ENCODE measurements around the gene CRMP1. TPM values are rescaled to one million over a fixed set of nuclear protein-coding genes. Genes with fewer than 3 reads are reported as not detected.

CRMP1 gene
- total RNA-seq, 1 donor from 2014 or later: 67.4 TPM

DNA sequence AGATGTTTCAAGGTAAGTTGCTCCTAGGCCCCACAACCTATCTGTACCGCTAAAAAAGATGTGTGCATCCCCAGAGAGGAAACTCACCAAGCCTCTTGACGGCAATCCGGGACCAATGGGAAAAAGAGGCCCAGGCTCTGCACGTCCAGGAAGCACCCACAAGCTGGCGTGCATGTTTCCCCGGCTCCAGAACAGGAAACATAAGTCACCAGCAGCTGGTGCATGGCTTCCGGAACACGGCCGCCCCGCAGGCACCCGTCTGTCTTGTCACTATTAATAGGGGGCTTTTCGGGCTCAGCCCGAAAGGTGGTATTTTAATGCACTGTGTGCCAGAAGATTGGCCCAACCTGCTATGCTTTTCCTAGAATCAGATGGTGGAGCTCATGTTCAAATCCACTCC lies 22.2 kb downstream of the CRMP1 start:
- Histone ChIP-seq H2AFZ (ENCODE audit: low read depth, low read length) (no peak overlapping the region), H3K9me3 (ENCODE audit: insufficient read depth, low read depth, low read length) (no peaks in the 10 kb centered on the region), H3K79me2 (ENCODE audit: insufficient read depth, low read length) (peaks cover 33% of the 10 kb centered on the region), H3K9ac (ENCODE audit: low read length) (no peak overlapping the region), H3K27me3 (ENCODE audit: insufficient read depth, low read length) (no peaks in the 10 kb centered on the region), H3K4me3 (ENCODE audit: insufficient read depth, low read depth, low read length) (no peak overlapping the region), H3K36me3 (ENCODE audit: insufficient read depth, low read length) (no peaks in the 10 kb centered on the region), H3K27ac (ENCODE audit: low read depth, low read length) (no peak overlapping the region), H3K4me2 (ENCODE audit: low read length) (no peak overlapping the region), H3K4me1 (ENCODE audit: insufficient read depth, low read length) (peaks cover 14% of the 10 kb centered on the region), H4K20me1 (ENCODE audit: insufficient read depth, low read length) (peaks cover 80% of the 10 kb centered on the region)
- Mint-ChIP-seq H3K27ac (ENCODE audit: unreplicated experiment) (no peak overlapping the region), H3K36me3 (ENCODE audit: low read depth, unreplicated experiment) (peaks cover 14% of the 10 kb centered on the region), H3K4me3 (ENCODE audit: unreplicated experiment) (no peak overlapping the region), H3K9me3 (ENCODE audit: unreplicated experiment) (peaks cover 3% of the 10 kb centered on the region), H3K4me1 (ENCODE audit: low read depth, unreplicated experiment) (peaks cover 27% of the 10 kb centered on the region), H3K27me3 (ENCODE audit: low read depth, unreplicated experiment) (no peaks in the 10 kb centered on the region)
- no peak for TF ChIP-seq EZH2 (IDR thresholded peaks at IDR 0.05; ENCODE audit: insufficient read depth, low read length)
- FAIRE-seq: no peak
- DNase-seq (ENCODE audit: low read depth): no peak

- Histone ChIP-seq H3K4me2 (ENCODE audit: low read length) (no peak overlapping the region), H3K4me3 (ENCODE audit: insufficient read depth, low read depth, low read length) (no peak overlapping the region), H3K9ac (ENCODE audit: low read length) (no peak overlapping the region), H4K20me1 (ENCODE audit: insufficient read depth, low read length) (peaks cover 77% of the 10 kb centered on the region), H3K36me3 (ENCODE audit: insufficient read depth, low read length) (no peaks in the 10 kb centered on the region), H3K79me2 (ENCODE audit: insufficient read depth, low read length) (peaks cover 33% of the 10 kb centered on the region), H3K9me3 (ENCODE audit: insufficient read depth, low read depth, low read length) (no peaks in the 10 kb centered on the region), H2AFZ (ENCODE audit: low read depth, low read length) (no peak overlapping the region), H3K27ac (ENCODE audit: low read depth, low read length) (no peak overlapping the region), H3K4me1 (ENCODE audit: insufficient read depth, low read length) (peaks cover 13% of the 10 kb centered on the region), H3K27me3 (ENCODE audit: insufficient read depth, low read length) (no peaks in the 10 kb centered on the region)
- Mint-ChIP-seq H3K27me3 (ENCODE audit: low read depth, unreplicated experiment) (no peaks in the 10 kb centered on the region), H3K9me3 (ENCODE audit: unreplicated experiment) (peaks cover 3% of the 10 kb centered on the region), H3K4me1 (ENCODE audit: low read depth, unreplicated experiment) (peaks cover 26% of the 10 kb centered on the region), H3K27ac (ENCODE audit: unreplicated experiment) (no peak overlapping the region), H3K36me3 (ENCODE audit: low read depth, unreplicated experiment) (peaks cover 16% of the 10 kb centered on the region), H3K4me3 (ENCODE audit: unreplicated experiment) (no peak overlapping the region)
- TF ChIP-seq EZH2 (IDR thresholded peaks at IDR 0.05; ENCODE audit: insufficient read depth, low read length) (no peak), CTCF (IDR thresholded peaks at IDR 0.05; ENCODE audit: insufficient read depth, low read depth, low read length) (no peak)
- no peak for DNase-seq (ENCODE audit: low read depth)
- FAIRE-seq: no peak
Observed at GRCh38 chr4:5869966-5870619, 22.8 kb downstream of the CRMP1 start.

- FAIRE-seq (no peak), DNase-seq (ENCODE audit: low read depth) (no peak)
- no peak overlapping the region for H3K27ac ChIP-seq (ENCODE audit: low read depth, low read length)
- TF ChIP-seq EZH2 (IDR thresholded peaks at IDR 0.05; ENCODE audit: insufficient read depth, low read length) (no peak), CTCF (IDR thresholded peaks at IDR 0.05; ENCODE audit: insufficient read depth, low read depth, low read length) (no peak)
- no peak overlapping the region for H3K9ac ChIP-seq (ENCODE audit: low read length)
- H3K4me2 ChIP-seq (ENCODE audit: low read length): no peak overlapping the region
- H3K79me2 ChIP-seq (ENCODE audit: insufficient read depth, low read length): peaks cover 27% of the 10 kb centered on the region
- H3K9me3 ChIP-seq (ENCODE audit: insufficient read depth, low read depth, low read length): no peaks in the 10 kb centered on the region
- H3K27me3 Mint-ChIP-seq (ENCODE audit: low read depth, unreplicated experiment): no peaks in the 10 kb centered on the region
- H3K4me3 ChIP-seq (ENCODE audit: insufficient read depth, low read depth, low read length): no peak overlapping the region
- no peaks in the 10 kb centered on the region for H3K9me3 Mint-ChIP-seq (ENCODE audit: unreplicated experiment)
- no peak overlapping the region for H3K27ac Mint-ChIP-seq (ENCODE audit: unreplicated experiment)
- peaks cover 19% of the 10 kb centered on the region for H3K4me1 ChIP-seq (ENCODE audit: insufficient read depth, low read length)
- H3K36me3 Mint-ChIP-seq (ENCODE audit: low read depth, unreplicated experiment): peaks cover 23% of the 10 kb centered on the region
- no peak overlapping the region for H3K4me3 Mint-ChIP-seq (ENCODE audit: unreplicated experiment)
- no peaks in the 10 kb centered on the region for H3K27me3 ChIP-seq (ENCODE audit: insufficient read depth, low read length)
- H3K36me3 ChIP-seq (ENCODE audit: insufficient read depth, low read length): no peaks in the 10 kb centered on the region
- H2AFZ ChIP-seq (ENCODE audit: low read depth, low read length): no peak overlapping the region
- peaks cover 31% of the 10 kb centered on the region for H3K4me1 Mint-ChIP-seq (ENCODE audit: low read depth, unreplicated experiment)
- H4K20me1 ChIP-seq (ENCODE audit: insufficient read depth, low read length): peaks cover 69% of the 10 kb centered on the region
Observed at GRCh38 chr4:5867866-5868265, 25.0 kb downstream of the CRMP1 start.
